Right lobe of liver (tissue), 6 donors: ENCODE data around the gene RIMBP2. TPM values are rescaled to one million over a fixed set of nuclear protein-coding genes. Genes with fewer than 3 reads are reported as not detected.

Experiments used
- ATAC-seq, 4 donors: fragments of 200-7000 bp; cut with Tn5 transposase; one replicate each; pipeline ENCODE4 v1.9.1; 2020; ENCODE audit warnings: mild to moderate bottlenecking in 4 of 4, moderate library complexity in 4 of 4
- DNase-seq, 3 donors: peaks; one replicate each; pipeline ENCODE4 v3.0.0-alpha.2; 2020
- H3K27ac ChIP-seq, 3 donors: fragments of 200-600 bp; one replicate each; pipeline ENCODE4 v1.8.0; 2022
- H3K27me3 ChIP-seq, 2 donors: fragments of 200-600 bp; one replicate each; pipeline ENCODE4 v1.8.0; 2022
- H3K36me3 ChIP-seq, 4 donors: fragments of 200-600 bp; sonication (generic) in 1 of 4; one replicate each; pipeline versions ENCODE4 v1.5.1 to v1.8.0; 2017 to 2022; ENCODE audit warnings: control low read depth in 1 of 4
- H3K4me1 ChIP-seq, 4 donors: fragments of 200-600 bp; sonication (generic) in 1 of 4; one replicate each; pipeline versions ENCODE4 v1.5.1 to v1.8.0; 2017 to 2022; ENCODE audit warnings: control low read depth in 1 of 4
- H3K4me3 ChIP-seq, 3 donors: fragments of 200-600 bp; one replicate each; pipeline ENCODE4 v1.8.0; 2022
- H3K9me3 ChIP-seq, 4 donors: fragments of 200-600 bp; sonication (generic) in 1 of 4; one replicate each; pipeline versions ENCODE4 v1.5.1 to v1.8.0; 2017 to 2022; ENCODE audit warnings: control low read depth in 1 of 4
- CTCF ChIP-seq, 4 donors: fragments of 200-600 bp in 3 of 4; fragments of 450-650 bp in 1 of 4; IDR thresholded peaks; one replicate each; pipeline versions ENCODE4 v1.5.1 to v1.8.0; 2016 to 2022; ENCODE audit warnings: antibody characterized with exemption in 4 of 4, mild to moderate bottlenecking in 2 of 4
- POLR2A ChIP-seq: fragments of 450-650 bp; IDR thresholded peaks from one replicate; pipeline ENCODE4 v1.6.1; 2017; ENCODE audit warnings: antibody characterized with exemption, mild to moderate bottlenecking
- WGBS: methylation state at CpG from one replicate; pipeline ENCODE4 v1.1.6; 2018; ENCODE audit warnings: low coverage, low lambda C conversion rate; ENCODE audit not compliant: insufficient coverage; ENCODE audit errors: missing lambda C conversion rate; 5-methylcytosine and 5-hydroxymethylcytosine counted together
- intact Hi-C, 2 donors: fragments of 100-400 bp; cut with DNase I; formaldehyde crosslinking; loops; one replicate each; pipeline versions ENCODE4 v1.11.2 to v1.14.1; 2022
- total RNA-seq, 6 experiments: library from RNA; depleted of rRNA in 2 of 6; stranded (reverse); fragments of >200 nt in 2 of 6; fragmentation: NEBNext Ultra II Directional in 3 of 6; extraction: Animal tissue kit (Norgen Biotek cat#: 25700) in 3 of 6; gene quantifications; one replicate each; pipeline versions ENCODE4 v1.1.0 to v1.2.4, GENCODE V29; 2016 to 2023
- donor health status: DM: no; HTN: yes; CAD: no.
- donor health status: DM: no; HTN: no; CAD: no.
- donor health status: DM: no; HTN: no; CAD: no.
- donor health status: DM: no; HTN: yes; CAD: no.
- donor health status: DM: no; HTN: yes; CAD: no.

RIMBP2 gene
- total RNA-seq, 6 experiments from 2014 or later: 0.04 to 0.19 TPM; not detected in 4

- DNase-seq (peak in 1 of 3 donors; percentile 43), ATAC-seq (no peak)
- H3K36me3 ChIP-seq: no peaks in the 10 kb centered on the region
- no peaks in the 10 kb centered on the region for H3K9me3 ChIP-seq
- 61% methylated on average over 8 of the region's 20 CpGs for WGBS
- TF ChIP-seq CTCF (IDR thresholded peaks at IDR 0.05) (no peak), POLR2A (no peak)
- no peaks in the 10 kb centered on the region for H3K27me3 ChIP-seq
- no peak overlapping the region for H3K27ac ChIP-seq
- no peak overlapping the region for H3K4me3 ChIP-seq
- intact Hi-C loops: no loop called here
- H3K4me1 ChIP-seq: no peaks in the 10 kb centered on the region
These were observed 290.3 kb downstream of the RIMBP2 start for GRCh38 chr12:130425698-130426245.

GRCh38 chr12:130424858-130425697, 291.0 kb downstream of the RIMBP2 start:
- 88% methylated on average over 13 of the region's 36 CpGs for WGBS
- no peaks in the 10 kb centered on the region for H3K27me3 ChIP-seq
- peak in 1 of 3 donors; percentile 35 for DNase-seq
- H3K27ac ChIP-seq: no peak overlapping the region
- no peak overlapping the region for H3K4me3 ChIP-seq
- no peaks in the 10 kb centered on the region for H3K36me3 ChIP-seq
- no peak for TF ChIP-seq CTCF (IDR thresholded peaks at IDR 0.05)
- TF ChIP-seq POLR2A: no peak
- no peaks in the 10 kb centered on the region for H3K9me3 ChIP-seq
- intact Hi-C loops: no loop called here
- peak in 1 of 4 donors; percentile 13 for ATAC-seq
- no peaks in the 10 kb centered on the region for H3K4me1 ChIP-seq

GRCh38 chr12:130423991-130424857, 291.9 kb downstream of the RIMBP2 start:
- intact Hi-C loops: no loop called here
- TF ChIP-seq CTCF (IDR thresholded peaks at IDR 0.05): no peak
- no peak for TF ChIP-seq POLR2A

GRCh38 chr12:130423136-130423535, 293.0 kb downstream of the RIMBP2 start:
- WGBS: 58% methylated on average over 4 of the region's 11 CpGs
- TF ChIP-seq CTCF (IDR thresholded peaks at IDR 0.05): no peak
- TF ChIP-seq POLR2A: no peak
- Histone ChIP-seq H3K9me3 (no peaks in the 10 kb centered on the region), H3K4me1 (no peaks in the 10 kb centered on the region), H3K27me3 (no peaks in the 10 kb centered on the region), H3K27ac (no peak overlapping the region), H3K36me3 (no peaks in the 10 kb centered on the region), H3K4me3 (no peak overlapping the region)
- peak in 1 of 3 donors; percentile 15 for DNase-seq
- ATAC-seq: no peak
- intact Hi-C loops: no loop called here

More at GRCh38 chr12:130423991-130424857, 291.9 kb downstream of the RIMBP2 start:
- Histone ChIP-seq H3K4me1 (no peaks in the 10 kb centered on the region), H3K4me3 (no peak overlapping the region), H3K9me3 (no peaks in the 10 kb centered on the region), H3K27ac (no peak overlapping the region), H3K27me3 (no peaks in the 10 kb centered on the region), H3K36me3 (no peaks in the 10 kb centered on the region)
- ATAC-seq: peak in 1 of 4 donors; percentile 17
- peak in 1 of 3 donors; percentile 36 for DNase-seq
- WGBS: 68% methylated on average over 6 of the region's 51 CpGs
